DND-41 (cell line): Measurements from ENCODE around the gene ANKRD33.

Source experiments
- CTCF ChIP-seq: IDR thresholded peaks from 2 replicates; pipeline ENCODE4 v1.5.1; 2012; ENCODE audit warnings: borderline replicate concordance, low read length, moderate library complexity, mild to moderate bottlenecking; ENCODE audit not compliant: poor library complexity, severe bottlenecking; ENCODE audit errors: extremely low read depth
- EZH2 ChIP-seq: IDR thresholded peaks from 3 replicates; pipeline ENCODE4 v1.6.1; 2012; ENCODE audit warnings: borderline replicate concordance, low read depth, mild to moderate bottlenecking, moderate library complexity, low read length, inconsistent platforms; ENCODE audit not compliant: severe bottlenecking

GRCh38 chr12:51883998-51884675 is 3.8 kb upstream of the ANKRD33 start:
- no peak for TF ChIP-seq EZH2
- TF ChIP-seq CTCF, result no peak
